Ishikawa (cell line): Measurements from ENCODE around the gene SLIT3.

ENCODE experiments used
- EP300 ChIP-seq: IDR thresholded peaks from 2 replicates; pipeline ENCODE4 v1.6.1; 2012; ENCODE audit warnings: borderline replicate concordance
- FOXM1 ChIP-seq: IDR thresholded peaks from 2 replicates; pipeline ENCODE4 v1.6.1; 2012; ENCODE audit warnings: low read depth, borderline replicate concordance
- MAX ChIP-seq: IDR thresholded peaks from 2 replicates; pipeline ENCODE4 v1.6.1; 2012
- NFIC ChIP-seq: IDR thresholded peaks from 2 replicates; pipeline ENCODE4 v1.6.1; 2012
- RAD21 ChIP-seq: IDR thresholded peaks from 2 replicates; pipeline ENCODE4 v1.6.1; 2012; ENCODE audit warnings: low read depth
- REST ChIP-seq: IDR thresholded peaks from 2 replicates; pipeline ENCODE4 v1.6.1; 2012; ENCODE audit warnings: low read depth, mild to moderate bottlenecking
- TAF1 ChIP-seq: IDR thresholded peaks from 2 replicates; pipeline ENCODE4 v1.6.1; 2012; ENCODE audit warnings: low read depth, mild to moderate bottlenecking
- TCF12 ChIP-seq: IDR thresholded peaks from 2 replicates; pipeline ENCODE4 v1.6.1; 2012; ENCODE audit warnings: low read depth
- YY1 ChIP-seq: IDR thresholded peaks from 2 replicates; pipeline ENCODE4 v1.6.1; 2012; ENCODE audit warnings: low read depth

GRCh38 chr5:169121630-169122420 lies 179.1 kb downstream of the SLIT3 start:
- no peak for TF ChIP-seq REST
- no peak for TF ChIP-seq MAX
- no peak for TF ChIP-seq TCF12
- no peak for TF ChIP-seq RAD21
- no peak for TF ChIP-seq EP300
- no peak for TF ChIP-seq TAF1
- TF ChIP-seq YY1: no peak
- TF ChIP-seq FOXM1: no peak
- no peak for TF ChIP-seq NFIC
